Gastroesophageal sphincter (tissue), 4 donors: ENCODE results near the gene YES1. TPM values are rescaled to one million over a fixed set of nuclear protein-coding genes. Genes with fewer than 3 reads are reported as not detected.

Source experiments
- ATAC-seq: fragments of 150-250 bp; one replicate; pipeline ENCODE4 v1.9.1; 2016; ENCODE audit warnings: mild to moderate bottlenecking, moderate library complexity
- H3K27ac ChIP-seq, 4 donors: fragments of 200-600 bp; sonication (generic) in 3 of 4; 1 replicate in 3 of 4; 2 replicates in 1 of 4; pipeline ENCODE4 v1.5.1; 2016 to 2019
- H3K27me3 ChIP-seq: fragments of 200-600 bp; sonication (generic); one replicate; pipeline ENCODE4 v1.5.1; 2019
- H3K36me3 ChIP-seq, 2 donors: fragments of 200-600 bp; sonication (generic); one replicate each; pipeline ENCODE4 v1.5.1; 2019; ENCODE audit warnings: control low read depth in 1 of 2
- H3K4me1 ChIP-seq, 3 donors: fragments of 200-600 bp; sonication (generic); 1 replicate in 2 of 3; 2 replicates in 1 of 3; pipeline ENCODE4 v1.5.1; 2016 to 2019; ENCODE audit warnings: control low read depth in 2 of 3
- H3K4me3 ChIP-seq, 2 donors: fragments of 200-600 bp; sonication (generic); one replicate each; pipeline ENCODE4 v1.5.1; 2019; ENCODE audit warnings: mild to moderate bottlenecking in 1 of 2, moderate library complexity in 1 of 2
- H3K9me3 ChIP-seq, 3 donors: fragments of 200-600 bp; sonication (generic); one replicate each; pipeline ENCODE4 v1.5.1; 2017 to 2019; ENCODE audit warnings: control low read depth in 2 of 3
- CTCF ChIP-seq, 4 experiments: fragments of 200-600 bp in 2 of 4; fragments of 450-650 bp in 2 of 4; sonication (generic) in 1 of 4; IDR thresholded peaks; one replicate each; pipeline ENCODE4 v1.5.1; 2017 to 2019; ENCODE audit warnings: antibody characterized with exemption in 4 of 4, mild to moderate bottlenecking in 2 of 4, moderate library complexity in 2 of 4
- EP300 ChIP-seq: sonication (generic); formaldehyde crosslinking; IDR thresholded peaks from one replicate; pipeline ENCODE4 v1.6.1; 2017; ENCODE audit warnings: antibody characterized with exemption, mild to moderate bottlenecking
- POLR2A ChIP-seq, 2 donors: fragments of 450-650 bp; IDR thresholded peaks; one replicate each; pipeline ENCODE4 v1.6.1; 2017; ENCODE audit warnings: antibody characterized with exemption in 2 of 2, mild to moderate bottlenecking in 2 of 2, moderate library complexity in 1 of 2
- POLR2AphosphoS5 ChIP-seq: sonication (generic); formaldehyde crosslinking; IDR thresholded peaks from one replicate; pipeline ENCODE4 v1.6.1; 2017; ENCODE audit warnings: antibody characterized with exemption
- WGBS, 2 donors: methylation state at CpG; one replicate each; pipeline ENCODE4 v1.1.5; 2018; ENCODE audit warnings: low coverage in 1 of 2; 5-methylcytosine and 5-hydroxymethylcytosine counted together
- total RNA-seq, 4 donors: library from RNA; depleted of rRNA; stranded (reverse); fragments of >200 nt; gene quantifications; one replicate each; pipeline ENCODE4 v1.1.0, GENCODE V29; 2016

The YES1 gene
- total RNA-seq, 4 donors from 2014 or later = 84.1 to 127 (median 96.8) TPM

- Histone ChIP-seq H3K36me3 (no peaks in the 10 kb centered on the region), H3K4me3 (no peak overlapping the region), H3K27me3 (peaks cover 3% of the 10 kb centered on the region), H3K27ac (no peak overlapping the region), H3K4me1 (peaks cover 0 to 9% (median 0%) of the 10 kb centered on the region in 3 donors), H3K9me3 (no peaks in the 10 kb centered on the region)
- TF ChIP-seq POLR2AphosphoS5 = no peak
- TF ChIP-seq POLR2A (IDR thresholded peaks at IDR 0.05) = no peak
- TF ChIP-seq EP300 = no peak
- TF ChIP-seq CTCF (IDR thresholded peaks at IDR 0.05) = no peak
- 64 to 73% methylated on average over 2 of the region's 2 CpGs for WGBS, 2 donors
- no peak for ATAC-seq
Measured at GRCh38 chr18:837922-838321, 25.9 kb upstream of the YES1 start.

GRCh38 chr18:834082-834720, 22.2 kb upstream of the YES1 start:
- TF ChIP-seq POLR2AphosphoS5 = no peak
- no peak for TF ChIP-seq EP300
- no peak for TF ChIP-seq CTCF (IDR thresholded peaks at IDR 0.05)
- no peak for TF ChIP-seq POLR2A (IDR thresholded peaks at IDR 0.05)
- Histone ChIP-seq H3K36me3 (no peaks in the 10 kb centered on the region), H3K9me3 (no peaks in the 10 kb centered on the region), H3K4me1 (peaks cover 0 to 13% (median 0%) of the 10 kb centered on the region in 3 donors), H3K27me3 (peaks cover 21% of the 10 kb centered on the region), H3K27ac (no peak overlapping the region), H3K4me3 (no peak overlapping the region)
- no peak for ATAC-seq
- 80 to 85% methylated on average over 5 of the region's 8 CpGs for WGBS, 2 donors

- peaks cover 21% of the 10 kb centered on the region for H3K27me3 ChIP-seq
- H3K4me1 ChIP-seq = peaks cover 0 to 10% (median 0%) of the 10 kb centered on the region in 3 donors
- H3K9me3 ChIP-seq = no peaks in the 10 kb centered on the region
- ATAC-seq = no peak
- WGBS, 2 donors = 70 to 96% methylated on average over 4 of the region's 4 CpGs
- no peak overlapping the region for H3K4me3 ChIP-seq
- no peak for TF ChIP-seq CTCF (IDR thresholded peaks at IDR 0.05)
- no peak for TF ChIP-seq EP300
- no peak for TF ChIP-seq POLR2AphosphoS5
- no peak for TF ChIP-seq POLR2A (IDR thresholded peaks at IDR 0.05)
- H3K36me3 ChIP-seq = no peaks in the 10 kb centered on the region
- no peak overlapping the region for H3K27ac ChIP-seq
Measured at GRCh38 chr18:833197-833596, 21.2 kb upstream of the YES1 start.

GRCh38 chr18:832085-832681, 20.1 kb upstream of the YES1 start:
- Histone ChIP-seq H3K4me3 (no peak overlapping the region), H3K4me1 (peaks cover 0 to 10% (median 0%) of the 10 kb centered on the region in 3 donors), H3K27me3 (peaks cover 21% of the 10 kb centered on the region), H3K9me3 (no peaks in the 10 kb centered on the region), H3K36me3 (no peaks in the 10 kb centered on the region), H3K27ac (no peak overlapping the region)
- ATAC-seq = no peak
- 21 to 35% methylated on average over 4 to 11 of the region's 16 CpGs for WGBS, 2 donors
- no peak for TF ChIP-seq POLR2AphosphoS5
- TF ChIP-seq CTCF (IDR thresholded peaks at IDR 0.05) = peak in 1 of 4 experiments; percentile 8

GRCh38 chr18:830315-830901, 18.4 kb upstream of the YES1 start:
- ATAC-seq = peak; percentile 58
- TF ChIP-seq POLR2AphosphoS5 = no peak
- no peak for TF ChIP-seq POLR2A (IDR thresholded peaks at IDR 0.05)
- TF ChIP-seq EP300 = no peak
- TF ChIP-seq CTCF (IDR thresholded peaks at IDR 0.05) = no peak
- peaks cover 21% of the 10 kb centered on the region for H3K27me3 ChIP-seq
- no peak overlapping the region for H3K4me3 ChIP-seq
- H3K9me3 ChIP-seq = no peaks in the 10 kb centered on the region
- 18 to 33% methylated on average over 5 of the region's 5 CpGs for WGBS, 2 donors
- peak overlapping the region in 1 of 4 donors; percentile 23 for H3K27ac ChIP-seq
- peaks cover 0 to 10% (median 0%) of the 10 kb centered on the region in 3 donors for H3K4me1 ChIP-seq
- H3K36me3 ChIP-seq = no peaks in the 10 kb centered on the region
